Measurements from ENCODE around the gene KCNN2.
A peak's percentile ranks its signal among the peaks of the same experiment; 100 is the strongest.

KCNN2 gene

DNA sequence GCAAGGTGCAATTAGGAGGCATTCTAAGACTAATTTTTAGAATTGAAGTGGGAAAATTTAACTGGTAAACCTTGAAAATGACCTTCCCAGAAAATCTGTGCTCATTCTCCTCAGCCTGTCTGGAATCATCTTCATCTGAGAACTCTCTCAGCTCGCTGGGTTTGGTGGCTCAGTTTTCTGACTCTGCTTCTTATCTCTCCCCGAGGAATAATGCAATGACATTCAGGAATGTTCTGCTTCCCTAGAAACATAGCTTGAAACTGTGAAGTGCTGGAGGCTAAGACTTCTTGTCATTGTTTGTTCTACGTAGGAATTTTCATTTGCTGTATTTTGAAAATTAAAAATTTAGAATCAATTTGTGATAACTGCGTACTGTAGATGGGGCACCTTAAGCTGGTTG is 86.6 kb downstream of the KCNN2 start:
- no peak for DNase-seq (ENCODE audit: low read depth)
- H3K4me3 ChIP-seq (ENCODE audit: low read depth, low read length): no peak overlapping the region
- TF ChIP-seq CTCF (IDR thresholded peaks at IDR 0.05; ENCODE audit: insufficient read depth, low read depth, low read length, missing control alignments): no peak

DNA sequence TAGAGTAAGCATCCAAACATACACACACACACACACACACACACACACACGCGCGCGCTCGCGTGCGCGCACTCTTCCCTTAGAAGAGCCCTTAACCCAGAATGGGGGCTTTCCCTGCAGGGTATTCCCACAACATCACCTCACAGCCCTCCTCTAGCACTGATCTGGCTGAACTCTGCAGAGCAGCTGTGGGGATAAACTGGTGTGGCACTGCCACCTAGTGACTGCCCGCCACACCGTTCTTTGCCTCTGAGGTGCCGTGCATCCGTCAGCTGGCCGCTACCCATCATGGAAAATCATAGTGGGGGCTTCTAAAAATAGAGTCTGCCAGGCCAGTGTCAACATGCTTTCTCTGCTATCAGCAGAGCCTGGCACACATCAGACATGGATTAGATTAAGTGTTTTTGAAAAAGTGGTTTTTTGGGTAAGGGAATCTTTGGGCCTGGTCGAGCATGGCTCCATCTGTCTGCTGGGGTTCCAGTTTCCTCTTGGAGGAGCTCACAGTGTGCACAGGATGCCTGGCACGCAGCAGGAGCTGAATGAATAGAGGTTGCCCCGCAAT is 88.1 kb downstream of the KCNN2 start:
- peak; percentile 87 for TF ChIP-seq CTCF (IDR thresholded peaks at IDR 0.05; ENCODE audit: insufficient read depth, low read depth, low read length, missing control alignments)
- no peak overlapping the region for H3K4me3 ChIP-seq (ENCODE audit: low read depth, low read length)
- peak; percentile 79 for DNase-seq (ENCODE audit: low read depth)

- no peak overlapping the region for H3K4me3 ChIP-seq (ENCODE audit: low read depth, low read length)
- no peak for DNase-seq (ENCODE audit: low read depth)
- no peak for TF ChIP-seq CTCF (IDR thresholded peaks at IDR 0.05; ENCODE audit: insufficient read depth, low read depth, low read length, missing control alignments)
Observed at GRCh38 chr5:114450437-114450836, 88.6 kb downstream of the KCNN2 start.

- H3K4me3 ChIP-seq (ENCODE audit: low read depth, low read length): no peak overlapping the region
Observed at GRCh38 chr5:114458726-114459125, 96.9 kb downstream of the KCNN2 start.

DNA sequence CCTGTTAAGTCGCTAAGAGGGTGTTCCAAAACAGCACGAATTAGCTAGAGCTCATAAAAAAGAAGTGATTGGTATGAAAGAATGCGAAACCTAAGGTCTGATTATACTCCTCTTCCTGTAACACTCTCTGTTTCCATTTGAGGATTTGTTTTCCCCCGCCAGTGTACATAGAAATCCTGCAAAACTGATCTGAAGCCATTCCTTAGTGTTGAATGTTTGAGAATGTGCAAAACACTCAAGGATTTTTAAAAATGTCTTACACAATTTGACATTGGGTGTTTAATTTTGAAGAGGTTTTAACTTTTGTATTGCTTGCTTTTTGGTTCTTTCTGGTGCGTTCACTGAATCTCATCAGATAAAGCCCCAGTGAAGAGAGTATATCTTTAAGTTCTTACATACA is 105.3 kb downstream of the KCNN2 start:
- no peak for TF ChIP-seq CTCF (IDR thresholded peaks at IDR 0.05; ENCODE audit: insufficient read depth, low read depth, low read length, missing control alignments)
- H3K4me3 ChIP-seq (ENCODE audit: low read depth, low read length): no peak overlapping the region
- no peak for DNase-seq (ENCODE audit: low read depth)

More at GRCh38 chr5:114458726-114459125, 96.9 kb downstream of the KCNN2 start:
- no peak for TF ChIP-seq CTCF (IDR thresholded peaks at IDR 0.05; ENCODE audit: insufficient read depth, low read depth, low read length, missing control alignments)
- DNase-seq (ENCODE audit: low read depth): no peak

DNA sequence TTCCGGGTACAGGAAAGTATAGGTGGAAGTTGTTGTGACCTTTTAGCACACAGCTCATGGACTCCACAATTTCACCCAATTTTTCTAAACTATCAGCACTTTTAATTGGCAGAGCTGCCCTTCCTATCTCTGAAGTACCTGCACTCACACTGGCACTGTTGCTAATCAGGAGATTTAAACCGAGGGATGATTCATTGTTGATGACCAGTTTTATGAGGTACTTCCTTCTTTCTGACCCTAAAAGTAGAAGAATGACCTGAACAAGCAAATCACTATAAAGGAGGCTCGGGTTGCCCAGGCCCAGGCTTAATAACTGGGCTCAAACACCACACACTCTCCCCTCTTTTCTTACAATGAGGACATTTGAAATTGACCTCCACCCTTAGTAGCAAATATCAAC is 105.9 kb downstream of the KCNN2 start:
- no peak overlapping the region for H3K4me3 ChIP-seq (ENCODE audit: low read depth, low read length)
- no peak for DNase-seq (ENCODE audit: low read depth)
- no peak for TF ChIP-seq CTCF (IDR thresholded peaks at IDR 0.05; ENCODE audit: insufficient read depth, low read depth, low read length, missing control alignments)

DNA sequence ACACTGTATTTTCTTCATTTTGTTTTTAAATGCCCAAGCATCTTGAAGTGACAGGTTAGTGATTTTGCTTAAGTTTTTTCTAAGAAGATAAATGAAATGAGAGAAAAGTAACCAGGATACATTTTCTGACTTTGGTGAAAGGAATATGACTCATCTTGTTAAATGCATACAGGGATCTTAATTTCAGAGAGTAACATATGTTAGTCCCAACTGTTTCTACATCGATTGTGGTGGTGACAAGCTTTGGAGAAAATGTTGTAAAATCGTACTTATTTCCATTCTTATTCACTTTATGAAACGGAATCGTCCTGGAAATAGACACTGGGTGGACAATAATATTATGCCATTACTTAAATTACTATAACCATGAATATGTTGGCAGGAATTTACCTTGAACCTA is 107.5 kb downstream of the KCNN2 start:
- no peak for DNase-seq (ENCODE audit: low read depth)
- no peak overlapping the region for H3K4me3 ChIP-seq (ENCODE audit: low read depth, low read length)
- no peak for TF ChIP-seq CTCF (IDR thresholded peaks at IDR 0.05; ENCODE audit: insufficient read depth, low read depth, low read length, missing control alignments)

Measured in GM12865 (cell line).